GM18499 (cell line): ENCODE measurements around the gene CEMIP.
"Not testable (repeated sequence)": the region's sequence is repeated elsewhere in the genome, so short reads cannot be mapped to it uniquely, and the experiment has no call there.

Source experiments
- ATAC-seq: cut with Tn5 transposase; IDR thresholded peaks from one replicate; pipeline ENCODE4 v1.9.1; 2021; ENCODE audit warnings: moderate number of reproducible peaks; ENCODE audit not compliant: insufficient read depth, unreplicated experiment

The CEMIP gene

DNA sequence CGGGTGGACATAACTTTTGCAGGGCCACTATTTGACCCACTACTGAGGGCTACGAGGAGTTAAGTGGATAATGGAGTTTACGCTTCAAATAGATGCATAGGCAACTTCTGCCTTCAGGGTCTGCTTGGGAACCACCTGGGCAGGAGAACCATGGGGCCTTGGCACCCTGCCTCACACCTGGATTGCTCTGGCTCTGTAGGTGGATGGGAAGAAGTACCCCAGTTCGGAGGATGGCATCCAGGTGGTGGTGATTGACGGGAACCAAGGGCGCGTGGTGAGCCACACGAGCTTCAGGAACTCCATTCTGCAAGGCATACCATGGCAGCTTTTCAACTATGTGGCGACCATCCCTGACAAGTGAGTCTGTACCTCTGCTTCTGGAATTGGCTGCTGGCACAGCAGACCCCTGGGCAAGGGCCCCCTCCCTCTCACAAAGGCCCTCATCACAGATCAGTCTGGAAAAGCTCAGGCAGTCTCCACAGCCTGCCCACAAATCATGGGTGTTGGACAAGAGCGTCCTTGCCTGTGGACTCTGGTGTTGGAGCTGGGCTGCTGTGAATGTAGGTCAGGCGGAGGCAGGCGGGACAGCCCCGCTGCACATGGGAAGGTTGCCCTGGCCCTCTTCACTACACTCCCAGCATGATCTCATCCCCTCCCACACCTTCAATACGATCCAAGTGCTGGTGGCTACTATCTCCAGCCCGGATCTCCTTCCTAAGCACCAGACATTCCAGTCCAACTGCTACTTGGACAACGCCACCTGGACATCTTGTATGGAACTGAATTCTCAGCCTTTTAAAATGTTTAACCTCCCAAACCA is 163.8 kb downstream of the CEMIP start:
- no peak for ATAC-seq

DNA sequence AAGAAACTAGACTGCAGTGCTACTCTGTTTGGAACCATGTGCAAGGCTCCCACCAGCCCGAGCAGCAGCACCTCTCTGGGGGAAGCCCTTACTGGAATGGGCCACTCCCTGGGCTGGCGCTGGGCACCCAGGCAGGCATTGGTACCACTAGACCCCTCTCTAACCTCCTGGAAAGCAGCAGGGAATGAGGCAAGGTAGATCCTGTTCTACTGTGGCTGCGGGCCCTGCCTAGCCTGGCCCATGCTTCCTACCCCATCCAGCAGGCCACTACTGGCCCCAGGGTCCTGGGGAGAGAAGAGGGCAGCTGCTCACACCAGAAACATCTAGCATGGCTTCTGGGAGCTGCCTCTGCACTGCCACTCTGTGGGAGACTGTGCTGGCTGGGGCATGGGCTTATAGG is 165.6 kb downstream of the CEMIP start:
- ATAC-seq = no peak

DNA sequence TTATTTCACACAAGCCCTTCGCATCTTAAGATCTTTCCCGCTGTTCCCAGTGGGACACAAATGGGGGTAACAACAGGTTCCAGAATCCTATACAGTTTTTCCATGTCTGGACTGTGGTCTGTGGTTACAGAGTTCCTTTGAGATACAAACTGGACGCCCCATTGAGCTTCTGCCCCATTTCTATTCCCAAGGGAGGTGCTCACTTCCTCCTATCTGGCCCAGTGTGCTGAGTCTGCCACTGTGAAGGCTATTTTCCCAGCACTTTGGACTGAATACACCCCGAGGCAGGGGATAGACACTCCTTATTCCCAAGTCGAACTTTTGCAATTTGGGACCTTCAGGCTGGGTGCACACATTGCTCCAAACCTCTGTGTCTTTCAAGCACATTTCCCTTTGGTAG is 166.4 kb downstream of the CEMIP start:
- ATAC-seq = no peak

DNA sequence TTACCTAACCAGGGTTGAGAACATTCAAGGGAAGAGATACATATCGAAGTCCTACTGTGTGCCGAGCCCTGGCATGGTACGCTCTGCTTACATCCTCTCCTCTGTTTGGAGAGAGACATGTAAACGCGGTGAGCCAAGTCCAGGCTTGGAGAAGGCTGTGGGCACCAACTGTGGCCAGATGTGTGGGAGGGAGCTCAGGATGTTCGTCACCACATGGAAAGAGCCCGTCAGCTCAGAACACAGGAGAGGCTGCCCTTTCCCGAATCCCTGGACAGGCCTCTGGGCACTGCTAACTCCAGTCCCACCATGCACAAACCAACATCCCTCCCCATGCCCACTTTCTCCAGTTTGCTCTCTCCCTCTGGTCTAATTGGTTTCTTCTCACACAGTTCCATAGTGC is 167.4 kb downstream of the CEMIP start:
- ATAC-seq = no peak

DNA sequence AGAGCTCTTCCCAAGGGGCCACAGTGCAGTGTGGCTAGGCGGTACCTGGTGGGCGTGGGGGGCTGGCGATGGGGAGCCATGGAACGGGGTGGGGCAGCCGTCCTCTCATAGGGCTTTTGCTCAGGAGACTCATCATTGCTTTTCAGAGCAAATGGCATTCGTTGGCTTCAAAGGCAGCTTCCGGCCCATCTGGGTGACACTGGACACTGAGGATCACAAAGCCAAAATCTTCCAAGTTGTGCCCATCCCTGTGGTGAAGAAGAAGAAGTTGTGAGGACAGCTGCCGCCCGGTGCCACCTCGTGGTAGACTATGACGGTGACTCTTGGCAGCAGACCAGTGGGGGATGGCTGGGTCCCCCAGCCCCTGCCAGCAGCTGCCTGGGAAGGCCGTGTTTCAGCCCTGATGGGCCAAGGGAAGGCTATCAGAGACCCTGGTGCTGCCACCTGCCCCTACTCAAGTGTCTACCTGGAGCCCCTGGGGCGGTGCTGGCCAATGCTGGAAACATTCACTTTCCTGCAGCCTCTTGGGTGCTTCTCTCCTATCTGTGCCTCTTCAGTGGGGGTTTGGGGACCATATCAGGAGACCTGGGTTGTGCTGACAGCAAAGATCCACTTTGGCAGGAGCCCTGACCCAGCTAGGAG is 169.6 kb downstream of the CEMIP start:
- ATAC-seq = no peak

DNA sequence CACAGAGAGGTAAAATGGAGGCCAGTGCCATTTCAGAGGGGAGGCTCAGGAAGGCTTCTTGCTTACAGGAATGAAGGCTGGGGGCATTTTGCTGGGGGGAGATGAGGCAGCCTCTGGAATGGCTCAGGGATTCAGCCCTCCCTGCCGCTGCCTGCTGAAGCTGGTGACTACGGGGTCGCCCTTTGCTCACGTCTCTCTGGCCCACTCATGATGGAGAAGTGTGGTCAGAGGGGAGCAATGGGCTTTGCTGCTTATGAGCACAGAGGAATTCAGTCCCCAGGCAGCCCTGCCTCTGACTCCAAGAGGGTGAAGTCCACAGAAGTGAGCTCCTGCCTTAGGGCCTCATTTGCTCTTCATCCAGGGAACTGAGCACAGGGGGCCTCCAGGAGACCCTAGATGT is 170.6 kb downstream of the CEMIP start:
- ATAC-seq = no peak

DNA sequence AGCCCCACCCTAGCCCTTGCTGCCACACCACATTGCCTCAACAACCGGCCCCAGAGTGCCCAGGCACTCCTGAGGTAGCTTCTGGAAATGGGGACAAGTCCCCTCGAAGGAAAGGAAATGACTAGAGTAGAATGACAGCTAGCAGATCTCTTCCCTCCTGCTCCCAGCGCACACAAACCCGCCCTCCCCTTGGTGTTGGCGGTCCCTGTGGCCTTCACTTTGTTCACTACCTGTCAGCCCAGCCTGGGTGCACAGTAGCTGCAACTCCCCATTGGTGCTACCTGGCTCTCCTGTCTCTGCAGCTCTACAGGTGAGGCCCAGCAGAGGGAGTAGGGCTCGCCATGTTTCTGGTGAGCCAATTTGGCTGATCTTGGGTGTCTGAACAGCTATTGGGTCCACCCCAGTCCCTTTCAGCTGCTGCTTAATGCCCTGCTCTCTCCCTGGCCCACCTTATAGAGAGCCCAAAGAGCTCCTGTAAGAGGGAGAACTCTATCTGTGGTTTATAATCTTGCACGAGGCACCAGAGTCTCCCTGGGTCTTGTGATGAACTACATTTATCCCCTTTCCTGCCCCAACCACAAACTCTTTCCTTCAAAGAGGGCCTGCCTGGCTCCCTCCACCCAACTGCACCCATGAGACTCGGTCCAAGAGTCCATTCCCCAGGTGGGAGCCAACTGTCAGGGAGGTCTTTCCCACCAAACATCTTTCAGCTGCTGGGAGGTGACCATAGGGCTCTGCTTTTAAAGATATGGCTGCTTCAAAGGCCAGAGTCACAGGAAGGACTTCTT is 171.3 kb downstream of the CEMIP start:
- no peak for ATAC-seq

DNA sequence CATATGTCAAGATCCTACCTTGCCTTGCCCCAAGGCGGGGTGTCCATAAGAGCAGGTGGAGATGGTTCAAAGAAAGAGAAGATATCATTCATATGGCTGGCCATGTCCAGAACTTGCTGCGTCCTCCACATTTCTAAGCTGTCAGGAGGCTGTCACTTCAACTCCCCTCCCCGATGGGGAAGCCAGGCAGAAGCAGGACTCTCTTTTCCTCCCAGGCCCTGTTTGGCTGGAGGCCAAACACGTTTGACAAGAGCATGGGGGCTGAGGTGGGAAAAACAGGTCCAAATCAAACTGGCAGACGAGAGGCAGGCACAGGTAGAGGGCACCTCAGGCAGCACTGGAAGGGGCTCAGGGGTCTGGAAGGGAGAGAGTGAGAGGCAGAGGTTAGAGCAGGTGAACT is 172.8 kb downstream of the CEMIP start:
- ATAC-seq = no peak

DNA sequence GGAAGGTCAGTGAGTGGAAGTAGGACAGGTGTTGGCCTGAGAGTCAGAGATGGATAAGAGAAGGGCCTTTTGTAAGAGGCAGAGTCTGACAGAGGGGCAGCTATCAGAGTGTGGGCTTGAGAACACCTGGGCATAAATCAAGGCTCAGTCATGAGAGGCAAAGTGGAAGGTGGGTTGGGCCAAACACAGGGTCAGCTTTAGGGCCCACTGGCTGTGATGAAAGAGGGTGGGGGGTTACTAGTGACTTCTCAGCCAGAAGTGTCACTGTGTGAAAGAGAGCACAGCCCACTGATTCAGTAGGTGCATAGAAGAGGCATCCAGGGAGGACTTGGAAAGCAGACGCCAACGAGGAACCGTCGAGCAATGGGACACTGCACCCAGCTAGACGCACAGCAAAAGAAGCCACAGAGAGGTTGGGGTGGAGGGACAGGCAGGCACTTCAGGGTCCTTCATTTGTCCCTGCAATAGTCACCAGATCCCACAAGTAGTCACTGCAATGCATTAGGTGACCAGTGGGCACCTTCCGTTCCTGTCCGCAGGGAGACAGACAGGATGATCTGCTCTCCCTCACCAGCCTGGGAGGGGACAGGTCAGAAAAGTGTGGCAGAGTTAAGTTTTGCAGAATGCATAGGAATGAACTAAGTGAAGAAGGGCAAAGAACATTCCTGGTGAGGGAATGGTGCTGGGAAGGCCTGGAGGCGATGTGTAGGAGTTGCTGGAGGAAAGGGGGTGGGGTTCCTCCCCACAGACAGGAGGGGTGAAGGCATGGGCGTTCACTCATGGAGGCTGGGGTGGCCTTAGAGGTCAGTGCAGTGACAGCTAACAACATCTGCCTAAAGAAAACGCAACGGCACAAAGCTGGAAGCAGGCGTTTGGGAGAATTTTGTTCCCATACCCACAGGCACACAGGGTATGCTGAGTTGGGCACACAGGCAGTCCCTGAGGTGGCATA is 174.1 kb downstream of the CEMIP start:
- no peak for ATAC-seq

DNA sequence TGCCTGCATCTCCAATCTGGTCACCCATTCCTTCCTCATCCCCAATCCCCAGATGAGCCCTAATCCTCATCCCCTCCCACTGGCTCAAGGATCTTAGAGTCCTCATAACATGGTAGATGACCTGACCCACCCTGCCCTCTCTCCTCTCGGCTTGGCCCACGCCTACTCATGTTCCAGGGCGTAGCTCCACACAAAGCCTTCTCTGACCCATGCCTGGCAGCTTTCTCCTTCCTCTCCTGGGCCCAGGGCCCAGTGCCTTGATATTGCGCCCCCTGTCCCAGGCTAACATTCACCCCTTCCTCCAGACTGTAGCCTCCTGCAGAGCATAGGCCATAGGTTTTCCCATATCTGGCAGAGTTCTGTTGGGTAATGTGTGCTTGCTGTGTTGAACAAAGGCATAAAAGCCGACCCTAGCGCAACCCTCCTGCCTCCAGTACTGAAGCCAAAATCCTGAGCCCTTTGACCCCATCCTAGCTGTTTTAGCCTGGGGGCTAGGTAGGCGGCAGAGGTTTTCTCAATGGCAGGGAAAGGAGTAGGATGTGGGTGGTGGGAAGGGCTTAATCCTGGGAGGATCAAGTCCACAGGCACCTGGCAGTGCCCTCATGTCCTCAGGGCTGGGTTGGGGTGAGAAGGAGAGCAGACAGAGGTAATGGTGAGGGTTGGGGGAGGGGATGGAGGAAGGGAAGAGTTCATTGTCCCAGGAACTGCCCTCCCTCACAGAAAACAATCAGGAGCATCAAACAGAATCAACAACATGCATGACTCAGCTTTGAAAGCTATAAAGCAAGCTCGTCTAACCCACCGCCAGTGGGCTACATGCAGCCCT is 175.0 kb downstream of the CEMIP start:
- no peak for ATAC-seq

DNA sequence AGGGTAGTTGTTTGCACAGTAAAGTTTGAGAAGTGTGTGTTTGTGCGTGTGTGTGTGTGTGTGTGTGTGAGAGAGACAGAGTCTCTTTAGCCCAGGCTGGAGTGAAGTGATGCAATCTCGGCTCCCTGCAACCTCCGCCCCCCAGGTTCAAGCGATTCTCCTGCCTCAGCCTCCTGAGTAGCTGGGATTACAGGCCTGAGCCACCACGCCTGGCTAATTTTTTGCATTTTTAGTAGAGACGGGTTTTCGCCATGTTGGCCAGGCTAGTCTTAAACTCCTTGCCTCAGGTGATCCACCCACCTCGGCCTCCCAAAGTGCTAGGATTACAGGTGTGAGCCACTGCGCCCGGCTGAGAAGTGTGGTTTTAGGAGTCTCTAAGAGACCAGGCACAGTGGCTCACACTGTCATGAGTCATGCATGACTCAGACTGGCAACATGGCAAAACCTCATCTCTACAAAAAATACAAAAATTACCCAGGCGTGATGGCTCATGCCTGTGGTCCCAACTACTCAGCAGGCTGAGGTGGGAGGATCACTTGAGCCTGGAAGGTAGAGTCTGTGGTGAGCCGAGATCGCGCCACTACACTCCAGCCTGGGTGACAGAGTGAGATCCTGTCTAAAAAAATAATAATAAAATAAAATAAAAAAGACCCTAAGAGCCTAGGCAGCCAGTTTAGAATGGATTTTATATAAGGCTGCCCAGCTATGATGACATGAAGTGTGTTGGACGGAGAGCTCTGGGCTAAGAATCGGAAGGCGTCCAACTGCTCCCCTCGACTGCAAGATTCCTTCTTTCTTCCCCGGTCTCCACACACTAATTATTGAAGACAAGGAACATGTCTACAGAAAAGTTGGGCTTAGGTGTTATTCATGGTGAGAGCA is 176.6 kb downstream of the CEMIP start:
- ATAC-seq = peak; percentile 49

DNA sequence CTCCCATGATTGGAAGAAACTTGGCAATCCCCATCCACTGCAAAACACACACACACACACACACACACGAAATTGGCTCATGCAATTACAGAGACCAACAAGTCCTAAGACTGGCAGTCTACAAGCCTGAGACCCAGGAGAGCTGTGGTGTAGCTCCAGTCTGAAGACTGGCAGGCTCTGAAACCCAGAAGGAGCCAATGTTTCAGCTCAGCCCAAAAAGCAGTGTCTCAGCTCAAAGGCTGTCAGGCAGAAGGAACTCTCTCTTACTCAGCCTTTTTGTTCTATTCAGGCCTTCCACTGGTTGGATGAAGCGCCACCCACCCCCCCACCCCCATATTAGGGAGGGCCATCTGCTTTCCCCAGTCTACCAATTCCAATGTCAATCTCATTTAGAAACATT is 178.4 kb downstream of the CEMIP start:
- no peak for ATAC-seq

DNA sequence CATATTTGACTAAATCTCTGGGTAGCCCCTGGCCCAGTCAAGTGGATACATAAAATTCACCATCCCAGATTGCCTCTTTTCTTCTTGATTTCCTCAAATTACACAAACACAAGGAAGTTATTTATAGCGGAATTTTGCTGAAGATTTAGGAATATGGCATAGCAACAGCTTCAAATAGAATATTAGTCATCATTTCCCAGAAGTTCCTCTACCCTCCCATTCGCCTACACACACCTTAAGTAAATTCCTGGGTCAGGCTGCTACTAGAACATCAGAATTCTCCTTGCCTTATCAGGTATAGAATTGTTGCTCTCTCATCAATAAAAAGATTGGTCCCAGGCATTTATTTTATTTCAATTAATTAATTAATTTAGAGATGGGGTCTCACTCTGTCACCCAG is 178.8 kb downstream of the CEMIP start:
- ATAC-seq = no peak

DNA sequence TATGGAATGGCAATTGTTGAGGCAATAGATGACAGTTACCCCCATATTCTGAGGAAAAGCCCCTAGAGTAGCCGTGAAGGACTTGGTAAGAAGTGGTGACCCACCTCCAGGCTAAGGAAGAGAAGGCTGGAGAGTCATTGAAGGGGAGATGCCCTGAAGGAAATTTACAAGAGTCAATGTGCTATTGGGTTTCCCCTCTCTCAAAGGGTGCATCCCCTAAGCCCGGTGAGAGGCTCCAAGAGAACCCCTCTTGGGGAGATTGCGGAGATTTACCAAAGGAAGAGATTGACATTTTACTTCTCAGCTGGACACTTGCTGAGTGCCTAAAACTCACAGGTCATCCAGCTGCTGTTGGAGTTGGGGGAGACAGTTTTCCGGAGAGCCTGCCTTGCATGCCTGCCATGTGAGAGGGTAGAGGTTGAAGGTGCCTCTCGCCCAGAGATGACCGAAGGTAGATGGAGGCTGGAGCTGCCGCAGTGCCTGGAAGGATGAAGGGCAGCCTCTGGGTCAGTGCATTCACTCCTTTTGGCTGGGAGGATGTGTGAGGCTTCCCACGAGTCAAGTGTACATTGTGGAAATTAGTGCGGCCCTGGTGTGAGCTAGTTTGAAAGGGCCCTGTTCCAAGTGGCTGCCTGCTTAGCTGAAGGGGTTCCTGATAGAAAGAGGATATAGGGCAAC is 179.8 kb downstream of the CEMIP start:
- no peak for ATAC-seq

DNA sequence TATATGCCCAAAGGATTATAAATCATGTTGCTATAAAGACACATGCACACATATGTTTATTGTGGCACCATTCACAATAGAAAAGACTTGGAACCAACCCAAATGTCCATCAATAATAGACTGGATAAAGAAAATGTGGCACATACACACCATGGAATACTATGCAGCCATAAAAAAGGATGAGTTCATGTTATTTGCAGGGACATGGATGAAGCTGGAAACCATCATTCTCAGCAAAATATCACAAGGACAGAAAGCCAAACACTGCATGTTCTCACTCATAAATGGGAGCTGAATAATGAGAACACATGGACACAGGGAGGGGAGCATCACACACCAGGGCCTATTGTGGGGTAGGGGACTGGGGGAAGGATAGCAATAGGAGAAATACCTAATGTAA is 186.3 kb downstream of the CEMIP start:
- not testable (repeated sequence) for ATAC-seq

DNA sequence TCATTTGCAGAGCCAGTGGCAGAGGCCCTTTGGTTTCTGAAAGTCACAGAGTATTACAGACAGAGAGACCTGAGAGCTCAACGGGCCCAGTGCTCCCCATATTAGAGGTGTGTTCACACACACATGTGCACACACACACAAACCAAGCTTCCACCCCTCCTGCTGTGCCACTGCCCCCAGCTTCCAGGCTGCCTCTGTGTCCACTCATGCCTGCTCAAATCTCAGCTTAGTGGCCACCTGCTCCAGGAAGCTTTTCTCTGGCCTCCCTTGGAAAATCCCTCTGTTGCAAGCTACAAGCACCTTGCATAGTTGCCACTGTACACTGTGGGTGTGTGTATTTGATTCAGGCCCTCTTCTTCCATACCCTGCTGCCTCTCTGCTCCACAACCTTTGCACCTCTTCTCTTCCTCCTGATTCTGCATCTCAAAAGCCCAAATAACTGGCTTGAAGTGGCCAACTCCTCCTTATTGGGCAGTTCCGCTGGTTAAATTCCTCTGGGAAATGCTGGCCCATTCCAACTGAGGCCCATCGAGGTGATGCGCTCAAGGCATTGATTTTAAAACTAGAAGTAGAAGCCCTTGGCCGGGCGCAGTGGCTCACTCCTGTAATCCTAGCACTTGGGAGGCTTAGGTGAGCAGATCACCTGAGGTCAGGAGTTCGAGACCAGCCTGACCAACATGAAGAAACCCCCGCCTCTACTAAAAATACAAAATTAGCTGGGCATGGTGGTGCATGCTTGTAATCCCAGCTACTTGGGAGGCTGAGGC is 187.4 kb downstream of the CEMIP start:
- ATAC-seq = no peak

DNA sequence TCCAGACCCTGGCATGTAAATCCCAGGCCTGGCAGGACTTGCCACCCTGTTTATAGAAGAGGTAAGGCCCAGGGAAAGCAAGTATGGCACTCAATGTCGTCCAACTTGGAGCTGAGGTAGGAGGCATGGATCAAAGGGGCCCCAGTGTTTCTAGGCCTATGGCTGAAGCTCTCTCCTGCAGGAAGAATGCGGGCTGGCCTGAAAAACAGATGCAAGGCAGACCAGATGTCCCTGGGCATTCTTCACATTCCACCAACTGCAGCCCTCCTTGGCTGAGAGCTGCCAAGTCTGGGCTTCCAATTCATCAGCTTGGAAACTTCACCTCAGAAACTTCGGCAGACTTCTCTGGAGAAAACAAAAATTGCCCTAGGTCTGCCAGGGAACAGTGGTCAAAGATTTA is 188.3 kb downstream of the CEMIP start:
- no peak for ATAC-seq
